ENCODE measurements around the gene FLYWCH2.

FLYWCH2 gene

DNA sequence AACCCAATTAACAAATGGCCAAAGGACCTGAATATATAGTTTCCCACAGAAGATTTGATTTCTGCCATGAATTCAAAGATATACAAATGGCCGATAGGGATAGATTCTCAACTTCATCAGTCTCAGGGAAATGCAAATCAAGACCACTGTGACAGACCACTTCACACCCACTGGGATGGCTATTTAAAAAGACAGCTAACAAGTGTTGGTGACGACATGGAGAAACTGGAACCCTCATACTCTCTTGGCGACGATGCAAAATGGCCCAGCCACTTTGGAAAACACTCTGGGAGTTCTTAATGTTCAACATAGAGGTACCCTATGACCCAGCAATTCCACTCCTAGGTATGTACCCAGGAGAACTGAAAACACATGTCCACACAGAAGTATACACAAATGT, 63.6 kb downstream of the FLYWCH2 start:
- DNase-seq: no peak
